Memory B cell (primary cell): ENCODE measurements around the gene SMIM41.

Experiments used
- ATAC-seq: fragments of 150-1000 bp; cut with Tn5 transposase; 2 replicates; pipeline ENCODE4 v1.10.0; 2021; ENCODE audit warnings: low read depth, mild to moderate bottlenecking, moderate library complexity
- DNase-seq, 2 donors: peaks; one replicate each; pipeline ENCODE4 v3.0.0; 2022; ENCODE audit warnings: low spot score in 2 of 2
- H3K27ac Mint-ChIP-seq: one replicate; pipeline ENCODE4 v1.8.0; 2022; ENCODE audit warnings: mild to moderate bottlenecking, moderate library complexity, mixed read lengths
- H3K27me3 Mint-ChIP-seq: one replicate; pipeline ENCODE4 v1.8.0; 2022; ENCODE audit warnings: mixed read lengths
- H3K36me3 Mint-ChIP-seq: one replicate; pipeline ENCODE4 v1.8.0; 2022; ENCODE audit warnings: mild to moderate bottlenecking, mixed read lengths
- H3K4me1 Mint-ChIP-seq: one replicate; pipeline ENCODE4 v1.8.0; 2022; ENCODE audit warnings: mixed read lengths
- H3K4me3 Mint-ChIP-seq: one replicate; pipeline ENCODE4 v1.8.0; 2022; ENCODE audit warnings: mild to moderate bottlenecking, moderate library complexity, mixed read lengths
- H3K9me3 Mint-ChIP-seq: one replicate; pipeline ENCODE4 v1.8.0; 2022; ENCODE audit warnings: mixed read lengths

SMIM41 gene

GRCh38 chr12:52126050-52126604, 46.6 kb downstream of the SMIM41 start:
- ATAC-seq (no peak), DNase-seq (no peak)
- Mint-ChIP-seq H3K36me3 (no peaks in the 10 kb centered on the region), H3K9me3 (no peaks in the 10 kb centered on the region), H3K4me1 (peaks cover 7% of the 10 kb centered on the region), H3K27me3 (peaks cover 18% of the 10 kb centered on the region), H3K4me3 (no peak overlapping the region), H3K27ac (no peak overlapping the region)

DNA sequence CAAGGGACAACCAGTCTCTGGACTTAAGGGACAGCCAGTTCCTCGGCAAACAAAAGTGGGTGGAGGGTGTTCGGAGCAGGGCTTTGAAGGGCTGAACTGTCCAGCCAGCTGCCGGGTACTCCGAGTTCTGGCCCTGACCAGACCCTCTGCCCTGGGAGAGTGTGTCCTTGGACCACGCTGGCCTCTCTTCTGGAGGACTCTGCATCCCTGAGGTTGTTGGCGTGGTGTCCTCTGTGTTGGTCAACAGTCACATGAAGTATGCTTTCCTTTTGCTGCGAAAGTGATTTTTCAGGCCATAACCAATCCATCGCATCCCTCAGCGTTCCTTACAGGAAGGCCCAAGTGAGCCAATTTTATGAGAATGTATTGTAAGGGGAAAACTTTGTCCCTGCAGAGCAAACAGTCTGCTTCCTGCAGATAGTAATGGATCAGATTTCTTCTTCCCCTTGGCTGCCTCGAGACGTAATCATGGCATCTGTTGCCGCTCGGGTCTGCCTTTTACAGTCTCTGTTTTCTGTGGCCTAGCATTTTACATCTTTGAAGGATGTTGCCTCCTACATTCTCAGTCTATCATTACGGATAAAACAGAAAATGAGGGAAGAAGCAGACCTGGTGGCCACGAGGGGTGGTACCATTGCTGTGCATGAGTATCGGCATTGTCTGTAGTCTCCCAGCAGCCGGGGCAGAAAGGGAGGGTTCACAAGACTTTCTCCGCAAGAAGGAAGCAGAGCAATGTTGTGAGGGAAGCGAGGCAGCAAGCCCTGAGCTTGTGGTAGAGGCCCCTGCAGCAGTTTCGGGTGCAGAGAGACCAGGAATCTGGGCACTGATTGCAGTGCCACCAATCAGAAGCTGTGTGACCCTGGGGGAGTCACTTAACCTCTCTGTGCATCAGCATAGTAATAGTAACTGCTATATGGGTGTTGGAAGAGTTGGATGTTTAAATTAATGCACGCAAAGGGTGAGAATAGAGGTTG, 47.4 kb downstream of the SMIM41 start:
- H3K27ac Mint-ChIP-seq = no peak overlapping the region
- peaks cover 21% of the 10 kb centered on the region for H3K27me3 Mint-ChIP-seq
- DNase-seq (no peak), ATAC-seq (no peak)
- H3K36me3 Mint-ChIP-seq = no peaks in the 10 kb centered on the region
- peaks cover 3% of the 10 kb centered on the region for H3K9me3 Mint-ChIP-seq
- H3K4me1 Mint-ChIP-seq = peaks cover 5% of the 10 kb centered on the region
- H3K4me3 Mint-ChIP-seq = no peak overlapping the region

DNA sequence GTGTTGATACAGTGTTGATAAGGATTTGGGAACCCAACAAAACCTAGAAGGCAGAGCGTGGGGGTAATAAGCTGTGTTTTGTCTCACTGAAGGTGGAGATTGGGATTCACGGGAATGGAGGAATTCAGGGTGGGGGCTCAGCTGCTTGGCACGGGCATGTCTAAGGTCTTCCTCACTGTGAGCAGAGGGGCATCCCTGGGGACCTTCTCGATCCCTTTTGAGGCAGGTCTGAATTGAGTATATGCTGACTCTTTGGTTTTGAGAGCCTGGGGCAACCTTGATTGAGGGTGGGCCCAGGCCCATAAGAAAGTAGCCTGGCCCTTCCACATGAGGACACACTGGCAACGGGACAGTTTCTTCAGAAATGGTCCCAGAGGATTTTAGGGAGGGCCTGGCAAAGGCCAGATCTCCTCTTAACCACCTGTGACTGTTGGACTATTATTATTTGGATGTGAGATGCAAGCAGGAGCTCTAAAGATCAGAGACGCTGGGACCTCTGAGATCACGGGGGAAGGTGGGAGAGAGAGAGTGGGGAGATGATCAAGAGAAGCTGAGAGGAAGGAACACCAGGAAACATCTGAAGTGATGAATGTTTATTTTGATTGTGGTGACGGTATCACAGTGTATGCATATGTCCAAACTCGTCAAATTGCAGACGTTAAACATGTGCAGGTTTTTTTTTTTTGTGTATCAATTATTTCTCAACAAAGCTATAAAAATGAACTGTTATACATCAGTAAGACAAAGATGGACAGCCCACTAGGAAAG, 48.4 kb downstream of the SMIM41 start:
- ATAC-seq (no peak), DNase-seq (no peak)
- peaks cover 3% of the 10 kb centered on the region for H3K9me3 Mint-ChIP-seq
- no peaks in the 10 kb centered on the region for H3K4me1 Mint-ChIP-seq
- H3K4me3 Mint-ChIP-seq = no peak overlapping the region
- H3K27ac Mint-ChIP-seq = no peak overlapping the region
- no peaks in the 10 kb centered on the region for H3K36me3 Mint-ChIP-seq
- peaks cover 21% of the 10 kb centered on the region for H3K27me3 Mint-ChIP-seq

DNA sequence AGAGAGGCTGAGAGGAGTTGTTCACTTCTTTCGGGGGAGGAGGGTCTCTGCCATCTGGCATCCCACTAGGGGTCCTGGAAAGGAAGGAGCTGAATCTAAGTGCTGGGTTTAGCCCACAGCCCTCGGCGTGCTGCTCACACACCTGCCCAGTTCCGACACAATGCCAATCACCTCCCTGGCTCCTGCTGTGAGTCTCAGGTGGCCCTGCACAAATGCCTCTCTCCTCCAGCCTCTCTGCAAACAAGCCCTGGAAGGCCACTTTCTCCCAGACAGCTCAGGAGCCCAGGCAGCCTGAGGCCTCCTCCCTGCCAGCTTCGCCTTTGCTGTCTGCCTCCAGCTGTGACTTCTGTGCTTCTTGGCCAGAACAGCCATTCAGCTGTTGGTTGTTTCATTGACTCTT, 51.2 kb downstream of the SMIM41 start:
- DNase-seq = no peak
- Mint-ChIP-seq H3K27ac (no peak overlapping the region), H3K4me1 (no peaks in the 10 kb centered on the region), H3K4me3 (no peak overlapping the region), H3K9me3 (peaks cover 3% of the 10 kb centered on the region), H3K27me3 (peaks cover 20% of the 10 kb centered on the region), H3K36me3 (no peaks in the 10 kb centered on the region)
- ATAC-seq = no peak

- DNase-seq (no peak), ATAC-seq (no peak)
- H3K4me3 Mint-ChIP-seq = no peak overlapping the region
- peaks cover 12% of the 10 kb centered on the region for H3K27me3 Mint-ChIP-seq
- H3K4me1 Mint-ChIP-seq = no peaks in the 10 kb centered on the region
- H3K9me3 Mint-ChIP-seq = peaks cover 3% of the 10 kb centered on the region
- no peaks in the 10 kb centered on the region for H3K36me3 Mint-ChIP-seq
- H3K27ac Mint-ChIP-seq = no peak overlapping the region
These were observed 53.3 kb downstream of the SMIM41 start for GRCh38 chr12:52132754-52133161.

GRCh38 chr12:52137746-52138145, 58.2 kb downstream of the SMIM41 start:
- H3K27me3 Mint-ChIP-seq = peaks cover 16% of the 10 kb centered on the region

GRCh38 chr12:52139147-52139546, 59.6 kb downstream of the SMIM41 start:
- Mint-ChIP-seq H3K4me1 (peaks cover 8% of the 10 kb centered on the region), H3K4me3 (no peak overlapping the region), H3K27ac (no peak overlapping the region), H3K9me3 (no peaks in the 10 kb centered on the region), H3K36me3 (no peaks in the 10 kb centered on the region), H3K27me3 (peaks cover 18% of the 10 kb centered on the region)
- no peak for ATAC-seq
- DNase-seq = no peak

More at GRCh38 chr12:52137746-52138145, 58.2 kb downstream of the SMIM41 start:
- Mint-ChIP-seq H3K4me3 (no peak overlapping the region), H3K27ac (no peak overlapping the region), H3K36me3 (no peaks in the 10 kb centered on the region), H3K4me1 (peaks cover 8% of the 10 kb centered on the region), H3K9me3 (no peaks in the 10 kb centered on the region)
- no peak for DNase-seq
- no peak for ATAC-seq

DNA sequence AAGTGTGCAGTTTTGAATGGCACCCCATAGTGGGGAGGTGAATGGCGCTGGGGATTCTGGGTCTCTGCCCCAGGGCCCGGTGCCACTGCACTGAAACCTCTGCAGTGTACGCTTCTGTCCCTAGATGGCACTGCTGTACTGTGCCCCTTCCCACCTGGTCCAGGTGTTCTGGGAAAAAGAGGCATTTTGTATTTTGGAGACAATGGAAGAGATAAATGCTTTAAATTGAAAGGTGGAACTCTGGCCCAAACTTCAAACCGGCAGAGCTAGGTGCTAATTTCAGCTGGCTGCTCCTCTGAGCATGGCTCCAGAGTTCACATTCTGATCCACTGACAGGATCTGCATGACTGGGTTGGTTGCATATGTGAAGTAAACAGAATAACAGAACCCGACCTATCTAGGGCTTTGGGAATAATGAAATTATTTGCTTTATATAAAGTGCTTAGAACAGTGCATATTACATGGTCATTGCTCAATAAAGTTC, 60.1 kb downstream of the SMIM41 start:
- peak; percentile 92 for ATAC-seq
- DNase-seq = peak in 1 of 2 donors; percentile 34
- peaks cover 8% of the 10 kb centered on the region for H3K4me1 Mint-ChIP-seq
- H3K9me3 Mint-ChIP-seq = no peaks in the 10 kb centered on the region
- H3K36me3 Mint-ChIP-seq = no peaks in the 10 kb centered on the region
- no peak overlapping the region for H3K4me3 Mint-ChIP-seq
- H3K27me3 Mint-ChIP-seq = peaks cover 17% of the 10 kb centered on the region
- H3K27ac Mint-ChIP-seq = no peak overlapping the region

DNA sequence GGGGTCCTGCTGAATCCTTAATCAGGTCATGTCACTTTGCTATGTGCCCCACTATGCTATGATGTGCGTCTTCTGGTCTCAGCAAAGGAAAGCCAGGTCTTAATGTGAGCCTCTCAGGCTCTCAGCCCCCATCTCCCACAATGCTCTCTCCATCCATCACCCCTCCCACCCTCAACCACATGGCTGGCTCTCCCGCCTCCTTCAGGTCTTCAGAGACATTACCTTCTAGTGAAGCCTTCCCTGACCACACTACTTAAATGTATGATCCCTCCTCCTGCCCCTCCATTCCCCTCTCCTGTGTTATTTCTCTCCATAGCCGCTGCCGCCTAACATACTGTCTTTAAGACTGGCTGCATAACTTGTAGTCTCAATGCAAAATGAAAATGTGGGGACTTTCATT, 61.8 kb downstream of the SMIM41 start:
- H3K27ac Mint-ChIP-seq = no peak overlapping the region
- H3K27me3 Mint-ChIP-seq = peaks cover 17% of the 10 kb centered on the region
- H3K4me1 Mint-ChIP-seq = peaks cover 8% of the 10 kb centered on the region
- DNase-seq = no peak
- no peak overlapping the region for H3K4me3 Mint-ChIP-seq
- ATAC-seq = no peak
- no peaks in the 10 kb centered on the region for H3K9me3 Mint-ChIP-seq
- H3K36me3 Mint-ChIP-seq = no peaks in the 10 kb centered on the region

GRCh38 chr12:52141875-52142274, 62.4 kb downstream of the SMIM41 start:
- H3K27ac Mint-ChIP-seq = no peak overlapping the region

DNA sequence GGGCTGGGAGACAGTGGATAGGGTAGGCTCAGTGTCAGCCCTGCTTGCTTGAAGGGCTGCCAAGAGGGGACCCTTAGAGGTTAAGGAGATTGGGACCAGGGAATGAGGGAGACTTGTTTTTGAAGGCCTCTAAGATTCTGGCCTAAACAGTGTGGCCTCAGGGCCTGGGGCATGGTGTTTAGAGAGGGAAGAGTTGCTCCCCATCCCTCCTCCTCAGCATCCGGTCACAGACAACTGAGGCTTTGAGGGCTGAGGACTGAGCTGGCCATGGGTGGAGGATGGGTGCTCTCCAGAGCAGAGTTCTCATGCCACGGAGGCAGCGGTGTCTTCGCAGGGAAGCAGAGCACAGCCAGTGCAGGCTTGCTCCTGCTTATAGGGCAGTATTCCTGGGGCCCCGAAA, 62.9 kb downstream of the SMIM41 start:
- no peak overlapping the region for H3K4me3 Mint-ChIP-seq
- ATAC-seq (no peak), DNase-seq (no peak)
- no peaks in the 10 kb centered on the region for H3K36me3 Mint-ChIP-seq
- no peaks in the 10 kb centered on the region for H3K9me3 Mint-ChIP-seq
- H3K27ac Mint-ChIP-seq = no peak overlapping the region
- H3K27me3 Mint-ChIP-seq = peaks cover 13% of the 10 kb centered on the region
- H3K4me1 Mint-ChIP-seq = peaks cover 8% of the 10 kb centered on the region

More at GRCh38 chr12:52141875-52142274, 62.4 kb downstream of the SMIM41 start:
- no peak for DNase-seq
- H3K27me3 Mint-ChIP-seq = peaks cover 14% of the 10 kb centered on the region
- H3K4me1 Mint-ChIP-seq = peaks cover 8% of the 10 kb centered on the region
- no peak for ATAC-seq
- no peaks in the 10 kb centered on the region for H3K9me3 Mint-ChIP-seq
- H3K4me3 Mint-ChIP-seq = no peak overlapping the region
- no peaks in the 10 kb centered on the region for H3K36me3 Mint-ChIP-seq

- ATAC-seq = no peak
- no peak for DNase-seq
- Mint-ChIP-seq H3K36me3 (no peaks in the 10 kb centered on the region), H3K27me3 (peaks cover 7% of the 10 kb centered on the region), H3K4me1 (peaks cover 6% of the 10 kb centered on the region), H3K4me3 (no peak overlapping the region), H3K9me3 (no peaks in the 10 kb centered on the region), H3K27ac (no peak overlapping the region)
These were observed 65.2 kb downstream of the SMIM41 start for GRCh38 chr12:52144512-52145227.

- H3K27ac Mint-ChIP-seq = no peak overlapping the region
- no peak overlapping the region for H3K4me3 Mint-ChIP-seq
- H3K27me3 Mint-ChIP-seq = peaks cover 13% of the 10 kb centered on the region
- H3K4me1 Mint-ChIP-seq = peaks cover 2% of the 10 kb centered on the region
- DNase-seq = no peak
- no peaks in the 10 kb centered on the region for H3K9me3 Mint-ChIP-seq
- H3K36me3 Mint-ChIP-seq = no peaks in the 10 kb centered on the region
- no peak for ATAC-seq
These were observed 66.0 kb downstream of the SMIM41 start for GRCh38 chr12:52145228-52146088.
